Measurements from ENCODE around the gene MAML2. TPM values are rescaled to one million over a fixed set of nuclear protein-coding genes. Genes with fewer than 3 reads are reported as not detected.

The MAML2 gene
- total RNA-seq, 2 experiments from 2014 or later, result 0.15 to 1.0 TPM

DNA sequence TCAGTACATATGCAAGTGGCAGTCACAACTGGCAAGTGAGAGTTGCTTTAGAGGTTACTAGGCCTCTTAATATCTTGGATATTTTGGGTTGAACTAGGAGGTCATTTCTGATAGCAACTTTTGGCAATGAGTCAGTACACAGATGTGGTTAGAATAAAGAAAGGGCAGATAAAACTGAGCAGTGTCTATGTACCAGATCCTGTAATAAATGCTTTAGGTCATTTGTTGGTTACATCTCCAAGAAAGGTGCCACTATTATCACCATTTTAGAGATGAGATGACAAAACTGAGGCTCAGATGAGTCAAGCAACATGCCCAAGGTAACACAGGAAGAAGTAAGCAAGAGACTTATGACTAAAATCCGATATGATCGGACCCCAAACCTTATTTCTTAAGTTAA, 25.0 kb downstream of the MAML2 start:
- H3K4me2 ChIP-seq (ENCODE audit: low read length), result no peak overlapping the region
- H3K27ac ChIP-seq (ENCODE audit: low read depth, low read length, poor library complexity, severe bottlenecking), result no peak overlapping the region
- POLR2A ChIA-PET, result no interaction called here
- H4K20me1 ChIP-seq (ENCODE audit: insufficient read depth, low read length), result no peaks in the 10 kb centered on the region
- no peaks in the 10 kb centered on the region for H3K9me3 ChIP-seq (ENCODE audit: low read length)
- CTCF ChIA-PET (ENCODE audit: unreplicated experiment), result no interaction called here
- no peak for DNase-seq (ENCODE audit: low spot score)
- H3K4me1 ChIP-seq (ENCODE audit: insufficient read depth, low read length, poor library complexity, severe bottlenecking), result no peaks in the 10 kb centered on the region
- H3K79me2 ChIP-seq (ENCODE audit: insufficient read depth, low read depth, low read length), result no peaks in the 10 kb centered on the region
- intact Hi-C loops (cut with micrococcal nuclease; ENCODE audit: unreplicated experiment), result no loop called here
- no TSS peak for BruUV-seq (replicated peaks)
- H3K4me3 ChIP-seq (ENCODE audit: low read depth, low read length, poor library complexity, severe bottlenecking), result no peak overlapping the region
- H2AFZ ChIP-seq (ENCODE audit: low read length), result no peak overlapping the region
- no peaks in the 10 kb centered on the region for H3K9me2 ChIP-seq (ENCODE audit: insufficient read depth, low read length)
- TF ChIP-seq CTCF (conservative IDR thresholded peaks at IDR 0.05; ENCODE audit: low read length), result no peak
- TF ChIP-seq EZH2phosphoT487 (IDR thresholded peaks at IDR 0.05; ENCODE audit: borderline replicate concordance, low read depth, low read length), result no peak
- no peaks in the 10 kb centered on the region for H3K36me3 ChIP-seq (ENCODE audit: insufficient read depth, low read length)

- Histone ChIP-seq H3K27ac (ENCODE audit: low read depth, low read length, poor library complexity, severe bottlenecking) (no peak overlapping the region), H2AFZ (ENCODE audit: low read length) (no peak overlapping the region), H4K20me1 (ENCODE audit: insufficient read depth, low read length) (no peaks in the 10 kb centered on the region), H3K4me1 (ENCODE audit: insufficient read depth, low read length, poor library complexity, severe bottlenecking) (no peaks in the 10 kb centered on the region), H3K9me2 (ENCODE audit: insufficient read depth, low read length) (no peaks in the 10 kb centered on the region), H3K79me2 (ENCODE audit: insufficient read depth, low read depth, low read length) (no peaks in the 10 kb centered on the region), H3K36me3 (ENCODE audit: insufficient read depth, low read length) (no peaks in the 10 kb centered on the region), H3K9me3 (ENCODE audit: low read length) (no peaks in the 10 kb centered on the region), H3K4me2 (ENCODE audit: low read length) (no peak overlapping the region), H3K4me3 (ENCODE audit: low read depth, low read length, poor library complexity, severe bottlenecking) (no peak overlapping the region)
- DNase-seq (ENCODE audit: low spot score), result no peak
- TF ChIP-seq EZH2phosphoT487 (IDR thresholded peaks at IDR 0.05; ENCODE audit: borderline replicate concordance, low read depth, low read length), result no peak
- TF ChIP-seq CTCF (conservative IDR thresholded peaks at IDR 0.05; ENCODE audit: low read length), result no peak
- BruUV-seq (replicated peaks), result no TSS peak
- POLR2A ChIA-PET, result interaction anchor here (0.6 to 0.7 kb wide), 2 partner anchors 22 to 44 kb away, joined by 3 to 4 read pairs; no protein-coding TSS in a partner anchor
- CTCF ChIA-PET (ENCODE audit: unreplicated experiment), result no interaction called here
- intact Hi-C loops (cut with micrococcal nuclease; ENCODE audit: unreplicated experiment), result no loop called here
Observed at GRCh38 chr11:96317571-96317970, 25.4 kb downstream of the MAML2 start.

DNA sequence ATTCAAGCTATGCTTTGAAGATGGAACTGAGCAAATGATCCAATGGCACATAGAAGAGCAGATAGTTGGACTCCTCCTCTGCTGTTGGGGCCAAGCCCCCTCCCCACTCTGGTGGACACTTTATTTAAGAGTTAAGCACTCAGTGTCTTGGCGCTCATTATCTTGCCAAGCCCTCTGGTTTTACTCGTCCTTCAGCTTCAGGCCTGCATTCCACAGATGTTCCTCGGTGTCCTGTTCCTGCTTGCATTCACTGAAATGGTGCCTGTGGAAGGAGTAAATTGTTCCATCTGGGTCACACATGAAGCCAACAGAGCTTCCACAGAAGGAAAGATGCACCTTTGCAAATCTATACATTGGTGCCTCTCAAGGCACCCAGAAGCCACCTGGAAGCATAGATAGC, 26.1 kb downstream of the MAML2 start:
- Histone ChIP-seq H3K4me3 (ENCODE audit: low read depth, low read length, poor library complexity, severe bottlenecking) (no peak overlapping the region), H3K79me2 (ENCODE audit: insufficient read depth, low read depth, low read length) (no peaks in the 10 kb centered on the region), H2AFZ (ENCODE audit: low read length) (no peak overlapping the region), H3K36me3 (ENCODE audit: insufficient read depth, low read length) (no peaks in the 10 kb centered on the region), H3K27ac (ENCODE audit: low read depth, low read length, poor library complexity, severe bottlenecking) (no peak overlapping the region), H3K9me2 (ENCODE audit: insufficient read depth, low read length) (no peaks in the 10 kb centered on the region), H3K4me2 (ENCODE audit: low read length) (no peak overlapping the region), H3K4me1 (ENCODE audit: insufficient read depth, low read length, poor library complexity, severe bottlenecking) (no peaks in the 10 kb centered on the region), H3K9me3 (ENCODE audit: low read length) (no peaks in the 10 kb centered on the region), H4K20me1 (ENCODE audit: insufficient read depth, low read length) (no peaks in the 10 kb centered on the region)
- ChIA-PET CTCF (ENCODE audit: unreplicated experiment) (no interaction called here), POLR2A (interaction anchor here (0.6 to 0.7 kb wide), 2 partner anchors 23 to 44 kb away, joined by 3 to 4 read pairs; no protein-coding TSS in a partner anchor)
- no TSS peak for BruUV-seq (replicated peaks)
- intact Hi-C loops (cut with micrococcal nuclease; ENCODE audit: unreplicated experiment), result no loop called here
- TF ChIP-seq CTCF (conservative IDR thresholded peaks at IDR 0.05; ENCODE audit: low read length) (no peak), EZH2phosphoT487 (IDR thresholded peaks at IDR 0.05; ENCODE audit: borderline replicate concordance, low read depth, low read length) (no peak)
- no peak for DNase-seq (ENCODE audit: low spot score)
